HG03575 (cell line): Measurements from ENCODE around the gene CEP20.
"Not testable (repeated sequence)": the region's sequence is repeated elsewhere in the genome, so short reads cannot be mapped to it uniquely, and the experiment has no call there.

Experiments used
- ATAC-seq: cut with Tn5 transposase; IDR thresholded peaks from one replicate; pipeline ENCODE4 v1.9.1; 2021; ENCODE audit not compliant: unreplicated experiment, insufficient number of reproducible peaks, low FRiP score; ENCODE audit errors: extremely low read depth

CEP20 gene, protein sequence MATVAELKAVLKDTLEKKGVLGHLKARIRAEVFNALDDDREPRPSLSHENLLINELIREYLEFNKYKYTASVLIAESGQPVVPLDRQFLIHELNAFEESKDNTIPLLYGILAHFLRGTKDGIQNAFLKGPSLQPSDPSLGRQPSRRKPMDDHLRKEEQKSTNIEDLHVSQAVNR

DNA sequence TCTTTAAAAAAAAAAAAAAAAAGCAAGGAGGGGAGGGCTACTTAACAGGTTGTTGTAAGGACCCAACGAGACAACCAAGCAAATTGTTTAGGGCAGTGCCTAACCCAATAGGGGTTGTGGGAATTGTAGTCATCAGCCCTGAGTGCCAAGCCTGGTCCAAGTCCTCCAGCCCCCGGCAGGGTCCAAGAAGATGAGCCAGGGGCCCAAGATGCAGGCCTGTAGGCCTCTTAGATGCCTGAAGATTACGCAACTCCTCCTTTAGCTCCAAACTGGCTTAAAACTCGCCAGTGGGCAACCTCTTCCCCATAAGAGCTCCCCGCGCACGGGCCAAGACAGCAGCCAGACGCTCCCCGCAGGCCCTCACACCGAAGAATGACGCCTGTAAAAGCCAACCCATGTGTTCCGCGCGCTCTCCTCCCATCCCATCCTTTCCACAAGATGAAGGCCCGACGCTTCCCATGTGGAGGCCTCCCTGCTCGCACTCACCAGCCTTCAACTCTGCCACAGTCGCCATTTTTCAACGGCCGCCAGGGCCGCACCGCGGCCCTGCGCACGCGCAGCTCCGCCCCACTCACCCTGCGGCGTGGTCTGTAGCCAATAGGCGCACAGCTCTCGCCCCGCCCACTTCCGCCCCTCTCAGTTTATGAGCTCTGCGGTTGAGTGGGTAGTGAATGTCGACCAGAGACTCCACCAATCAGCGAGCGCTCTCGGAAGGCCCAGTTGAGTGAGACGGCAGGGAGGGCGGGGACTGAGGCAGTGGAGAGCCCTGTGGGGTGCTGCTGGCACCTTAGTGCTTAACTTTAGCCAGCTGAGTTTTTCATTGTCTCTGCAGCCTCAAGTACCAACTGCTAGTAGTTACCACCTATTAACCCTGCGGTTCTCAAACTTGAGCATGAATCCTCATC lies at the start of gene CEP20:
TSS of gene CEP20 (minus strand) at position 532 of the 905 bp plus-strand sequence. CDS start at position 514, 18 bp downstream.
- peak; percentile 63 for ATAC-seq

DNA sequence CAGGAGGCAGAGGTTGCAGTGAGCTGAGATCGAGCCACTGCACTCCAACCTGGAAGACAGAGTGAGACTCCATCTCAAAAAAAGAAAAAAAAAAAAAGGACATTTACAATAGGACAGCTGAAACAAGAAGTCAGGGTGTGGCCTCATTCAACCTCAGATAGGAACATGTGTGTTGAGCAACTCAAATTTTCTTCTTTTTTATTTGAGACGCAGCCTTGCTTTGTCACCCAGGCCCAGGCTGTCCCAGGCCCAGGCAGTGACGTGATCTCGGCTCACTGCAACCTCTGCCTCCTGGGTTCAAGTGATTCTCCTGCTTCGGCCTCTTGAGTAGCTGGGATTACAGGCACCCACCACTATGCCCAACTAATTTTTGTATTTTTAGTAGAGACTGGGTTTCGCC lies 48.4 kb upstream of the CEP20 start:
- ATAC-seq: not testable (repeated sequence)

- no peak for ATAC-seq
Measured at GRCh38 chr16:15934991-15935390, 46.6 kb upstream of the CEP20 start.

- no peak for ATAC-seq
Measured at GRCh38 chr16:15933781-15934180, 45.4 kb upstream of the CEP20 start.

GRCh38 chr16:15932939-15933338 lies 44.5 kb upstream of the CEP20 start:
- no peak for ATAC-seq

GRCh38 chr16:15928261-15929104 lies 40.1 kb upstream of the CEP20 start:
- ATAC-seq: no peak

DNA sequence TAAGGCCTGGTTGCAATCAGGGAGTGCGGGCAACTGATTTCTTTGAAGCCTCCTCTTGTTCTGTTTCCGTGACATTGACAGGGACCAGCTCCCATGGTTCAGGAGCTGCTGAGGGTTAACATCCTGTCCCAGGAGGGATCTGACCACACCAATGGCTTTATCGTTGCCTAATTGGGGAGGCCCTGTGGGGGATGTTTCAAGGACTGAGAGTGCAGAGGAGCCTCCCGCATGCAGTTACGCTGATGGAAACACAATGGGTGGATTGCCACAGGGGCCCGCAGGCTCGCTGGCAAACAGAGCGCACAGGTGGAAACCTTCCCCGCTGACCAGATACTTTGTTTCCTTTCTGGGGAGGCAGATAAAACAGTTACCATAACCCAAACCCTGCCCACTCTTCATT lies 37.2 kb upstream of the CEP20 start:
- no peak for ATAC-seq

DNA sequence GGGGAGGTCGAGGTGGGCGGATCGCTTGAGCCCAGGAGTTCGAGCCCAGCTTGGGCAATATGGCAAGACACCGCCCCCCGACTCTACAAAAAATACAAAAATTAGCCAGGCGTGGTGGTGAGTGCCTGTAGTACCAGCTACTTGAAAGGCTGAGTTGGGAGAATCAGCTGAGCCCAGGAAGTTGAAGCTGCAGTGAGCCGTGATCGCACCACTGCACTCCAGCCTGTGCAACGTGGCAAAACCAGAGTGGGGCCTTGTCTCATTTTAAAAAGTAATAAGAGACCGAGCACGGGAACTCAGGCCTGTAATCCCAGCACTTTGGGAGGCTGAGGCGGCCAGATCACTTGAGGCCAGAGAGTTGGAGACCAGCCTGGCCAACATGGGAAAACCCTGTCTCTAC lies 36.6 kb upstream of the CEP20 start:
- ATAC-seq: no peak

DNA sequence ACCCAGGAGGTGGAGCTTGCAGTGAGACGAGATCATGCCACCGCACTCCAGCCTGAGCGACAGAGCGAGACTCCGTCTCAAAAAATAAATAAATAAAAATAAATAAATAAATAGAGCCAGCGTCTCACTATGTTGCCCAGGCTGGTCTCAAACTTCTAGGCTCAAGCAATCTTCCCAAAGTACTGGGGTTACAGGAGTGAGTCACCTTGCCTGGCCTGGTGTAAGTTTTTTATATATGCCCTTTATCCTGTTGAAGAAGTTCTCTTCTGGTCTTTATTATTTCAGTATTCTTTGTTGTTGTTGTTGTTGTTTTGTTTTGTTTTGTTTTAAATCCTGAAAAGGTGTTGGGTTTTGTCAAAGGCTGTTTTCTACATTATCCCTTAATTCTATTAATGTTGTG lies 30.9 kb upstream of the CEP20 start:
- no peak for ATAC-seq

DNA sequence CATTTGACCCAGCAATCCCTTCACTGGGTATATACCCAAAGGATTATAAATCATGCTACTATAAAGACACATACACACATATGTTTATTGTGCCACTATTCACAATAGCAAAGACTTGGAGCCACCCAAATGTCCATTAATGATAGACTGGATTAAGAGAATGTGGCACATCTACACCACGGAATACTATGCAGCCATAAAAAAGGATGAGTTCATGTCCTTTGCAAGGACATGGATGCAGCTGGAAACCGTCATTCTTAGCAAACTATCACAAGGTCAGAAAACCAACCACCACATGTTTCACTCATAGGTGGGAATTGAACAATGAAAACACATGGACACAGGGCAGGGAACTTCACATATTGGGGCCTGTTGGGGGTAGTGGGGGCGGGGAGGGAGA lies 29.9 kb upstream of the CEP20 start:
- not testable (repeated sequence) for ATAC-seq

DNA sequence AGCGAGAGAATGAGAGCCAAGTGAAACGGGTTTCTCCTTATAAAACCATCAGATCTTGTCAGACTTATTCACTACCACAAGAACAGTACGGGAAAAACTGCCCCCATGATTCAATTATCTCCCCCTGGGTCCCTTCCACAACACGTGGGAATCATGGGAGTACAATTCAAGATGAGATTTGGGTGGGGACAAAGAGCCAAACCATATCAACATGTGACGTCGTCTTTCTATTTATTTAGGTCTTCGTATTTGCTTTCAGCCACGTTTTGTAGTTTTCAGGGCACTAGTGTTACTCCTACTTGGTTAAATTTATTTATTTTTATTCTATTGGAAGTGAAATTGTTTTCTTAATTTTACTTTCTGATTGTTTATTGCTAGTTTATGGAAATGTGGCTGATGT lies 27.9 kb upstream of the CEP20 start:
- no peak for ATAC-seq

DNA sequence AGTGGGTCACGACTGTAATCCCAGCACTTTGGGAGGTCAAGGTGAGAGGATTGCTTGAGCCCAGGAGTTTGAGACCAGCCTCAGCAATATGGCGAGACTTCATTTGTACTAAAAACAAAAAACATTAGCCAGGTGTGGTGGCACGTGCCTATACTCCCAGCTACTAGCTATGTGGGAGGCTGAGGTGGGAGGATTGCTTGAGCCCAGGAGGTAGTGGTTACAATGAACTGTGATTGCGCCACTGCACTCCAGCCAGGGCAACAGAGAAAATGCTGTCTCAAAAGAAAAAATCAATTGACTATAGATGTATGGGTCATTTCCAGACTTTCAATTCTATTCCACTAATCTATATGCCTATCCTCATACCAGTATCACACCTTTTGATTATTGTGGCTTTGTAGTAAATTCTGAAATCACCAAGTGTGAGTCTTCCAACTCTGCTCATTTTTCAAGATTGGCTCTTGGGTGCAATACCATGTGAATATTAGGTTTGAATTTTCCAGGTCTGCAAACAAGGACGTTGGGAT lies 27.2 kb upstream of the CEP20 start:
- no peak for ATAC-seq

- ATAC-seq: no peak
Measured at GRCh38 chr16:15913046-15913698, 24.8 kb upstream of the CEP20 start.

DNA sequence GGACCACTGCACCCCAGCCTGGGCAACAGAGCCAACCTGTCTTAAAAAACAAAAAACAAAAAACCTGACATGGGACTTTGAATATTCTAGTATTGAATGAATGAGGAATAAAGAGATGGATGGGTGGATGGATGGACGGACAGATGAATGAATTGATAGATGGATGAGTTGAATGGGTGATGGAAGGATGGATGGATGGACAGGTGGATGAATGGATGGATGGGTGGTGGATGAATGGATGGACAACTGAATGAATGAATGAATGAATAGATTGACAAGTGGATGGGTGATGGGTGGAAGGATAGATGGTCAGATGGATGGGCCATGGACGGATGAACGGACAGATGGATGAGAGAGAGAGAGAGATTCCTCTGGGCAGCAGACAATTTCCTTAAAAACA lies 22.8 kb upstream of the CEP20 start:
- ATAC-seq: no peak

GRCh38 chr16:15907863-15908478 lies 19.6 kb upstream of the CEP20 start:
- ATAC-seq: peak; percentile 92

GRCh38 chr16:15906439-15906838 lies 18.0 kb upstream of the CEP20 start:
- no peak for ATAC-seq

DNA sequence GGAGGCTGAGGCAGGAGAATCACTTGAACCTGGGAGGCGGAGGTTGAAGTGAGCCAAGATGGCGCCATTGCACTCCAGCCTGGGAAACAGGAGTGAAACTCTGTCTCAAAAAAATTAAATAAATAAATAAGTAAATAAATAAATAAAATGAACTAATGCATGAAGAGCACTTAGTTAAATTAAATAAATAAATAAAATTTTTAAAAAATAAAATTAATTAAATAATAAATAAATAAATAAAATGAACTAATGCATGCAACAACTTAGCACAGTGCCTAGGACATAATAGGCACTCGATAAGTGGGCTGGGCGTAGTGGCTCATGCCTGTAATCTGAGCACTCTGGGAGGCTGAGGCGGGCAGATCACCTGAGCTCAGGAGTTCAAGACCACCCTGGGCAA lies 15.6 kb upstream of the CEP20 start:
- ATAC-seq: no peak

DNA sequence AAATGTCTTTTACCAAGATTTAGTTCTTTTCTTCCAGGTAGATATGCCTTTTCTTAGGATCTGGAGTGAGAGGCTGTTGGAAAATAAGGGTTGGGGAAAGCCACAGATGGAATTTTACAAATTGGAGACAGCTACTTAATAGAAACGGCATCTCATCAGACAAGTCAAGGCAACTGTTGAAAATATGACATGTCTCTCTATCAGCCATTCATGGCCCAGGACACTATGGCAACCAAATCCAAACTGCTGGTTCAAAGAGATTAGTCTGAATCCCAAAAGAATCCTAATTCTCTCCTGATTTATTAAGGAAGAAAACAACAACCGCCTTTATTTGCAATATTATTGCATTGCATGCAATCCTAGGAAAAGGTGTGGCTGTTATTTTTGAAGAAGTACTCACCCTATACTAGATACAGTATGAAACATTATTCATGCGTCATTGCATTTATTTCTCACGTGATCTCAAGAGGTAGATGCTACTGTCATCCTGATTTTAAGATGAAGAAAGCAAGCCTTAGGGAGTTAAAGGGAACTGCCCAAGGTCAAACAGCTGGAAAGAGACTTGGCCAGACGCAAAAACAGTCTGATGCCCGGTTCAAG lies 12.6 kb upstream of the CEP20 start:
- no peak for ATAC-seq
